Glutamatergic neuron (in vitro differentiated cells): ENCODE data around the gene LMF1. TPM values are rescaled to one million over a fixed set of nuclear protein-coding genes. Genes with fewer than 3 reads are reported as not detected.
"Not testable (repeated sequence)": the region's sequence is repeated elsewhere in the genome, so short reads cannot be mapped to it uniquely, and the experiment has no call there.

Experiments
- DNase-seq: peaks from one replicate; pipeline ENCODE4 v3.0.0; 2022
- H3K27ac Mint-ChIP-seq: one replicate; pipeline ENCODE4 v1.8.0; 2020; ENCODE audit warnings: mild to moderate bottlenecking, mixed read lengths, inconsistent platforms; ENCODE audit not compliant: unreplicated experiment
- H3K27me3 Mint-ChIP-seq: one replicate; pipeline ENCODE4 v1.8.0; 2020; ENCODE audit warnings: mild to moderate bottlenecking, moderate library complexity, mixed read lengths, inconsistent platforms; ENCODE audit not compliant: unreplicated experiment
- H3K36me3 Mint-ChIP-seq: one replicate; pipeline ENCODE4 v1.8.0; 2020; ENCODE audit warnings: mild to moderate bottlenecking, mixed read lengths, inconsistent platforms; ENCODE audit not compliant: unreplicated experiment
- H3K4me1 Mint-ChIP-seq: one replicate; pipeline ENCODE4 v1.8.0; 2020; ENCODE audit warnings: mild to moderate bottlenecking, low read depth, mixed read lengths, inconsistent platforms; ENCODE audit not compliant: unreplicated experiment
- H3K4me3 Mint-ChIP-seq: one replicate; pipeline ENCODE4 v1.8.0; 2020; ENCODE audit warnings: mild to moderate bottlenecking, mixed read lengths, inconsistent platforms; ENCODE audit not compliant: unreplicated experiment
- H3K9me3 Mint-ChIP-seq: one replicate; pipeline ENCODE4 v1.8.0; 2020; ENCODE audit warnings: mild to moderate bottlenecking, moderate library complexity, mixed read lengths, inconsistent platforms; ENCODE audit not compliant: unreplicated experiment
- CTCF ChIP-seq: fragments of 200-600 bp; sonication (generic); IDR thresholded peaks from one replicate; pipeline ENCODE4 v1.5.0; 2021; ENCODE audit not compliant: partially characterized antibody, unreplicated experiment
- total RNA-seq: library from RNA; stranded (reverse); fragmentation: NEBNext Ultra II Directional; extraction: Animal tissue kit (Norgen Biotek cat#: 25700); gene quantifications from one replicate; pipeline ENCODE4 v1.2.1, GENCODE V29; 2021; ENCODE audit not compliant: unreplicated experiment

Gene LMF1
- total RNA-seq, 1 donor from 2014 or later, result 17.4 TPM

GRCh38 chr16:821751-822150, 149.0 kb downstream of the LMF1 start:
- peaks cover 11% of the 10 kb centered on the region for H3K9me3 Mint-ChIP-seq
- H3K4me1 Mint-ChIP-seq, result peaks cover 4% of the 10 kb centered on the region
- no peak overlapping the region for H3K27ac Mint-ChIP-seq
- DNase-seq, result no peak
- H3K4me3 Mint-ChIP-seq, result no peak overlapping the region
- H3K27me3 Mint-ChIP-seq, result peaks cover 4% of the 10 kb centered on the region
- no peak for TF ChIP-seq CTCF
- no peaks in the 10 kb centered on the region for H3K36me3 Mint-ChIP-seq

- no peak for DNase-seq
- Mint-ChIP-seq H3K36me3 (no peaks in the 10 kb centered on the region), H3K9me3 (peaks cover 10% of the 10 kb centered on the region), H3K4me1 (peaks cover 3% of the 10 kb centered on the region), H3K4me3 (no peak overlapping the region), H3K27me3 (peaks cover 4% of the 10 kb centered on the region), H3K27ac (no peak overlapping the region)
- no peak for TF ChIP-seq CTCF
Observed at GRCh38 chr16:820748-821147, 150.0 kb downstream of the LMF1 start.

- H3K4me1 Mint-ChIP-seq, H3K27ac Mint-ChIP-seq, DNase-seq, H3K9me3 Mint-ChIP-seq, H3K27me3 Mint-ChIP-seq, H3K36me3 Mint-ChIP-seq, H3K4me3 Mint-ChIP-seq: not testable (repeated sequence)
Observed at GRCh38 chr16:820044-820408, 150.8 kb downstream of the LMF1 start.

GRCh38 chr16:819336-820043, 151.3 kb downstream of the LMF1 start:
- no peak for TF ChIP-seq CTCF
- no peak for DNase-seq
- H3K9me3 Mint-ChIP-seq, result peaks cover 7% of the 10 kb centered on the region
- H3K36me3 Mint-ChIP-seq, result no peaks in the 10 kb centered on the region
- H3K4me1 Mint-ChIP-seq, result no peaks in the 10 kb centered on the region
- no peak overlapping the region for H3K4me3 Mint-ChIP-seq
- peaks cover 4% of the 10 kb centered on the region for H3K27me3 Mint-ChIP-seq
- H3K27ac Mint-ChIP-seq, result no peak overlapping the region

- no peak for TF ChIP-seq CTCF
- no peak overlapping the region for H3K4me3 Mint-ChIP-seq
- H3K27me3 Mint-ChIP-seq, result peaks cover 7% of the 10 kb centered on the region
- no peak for DNase-seq
- peaks cover 6% of the 10 kb centered on the region for H3K9me3 Mint-ChIP-seq
- H3K4me1 Mint-ChIP-seq, result peaks cover 2% of the 10 kb centered on the region
- no peak overlapping the region for H3K27ac Mint-ChIP-seq
- no peaks in the 10 kb centered on the region for H3K36me3 Mint-ChIP-seq
Observed at GRCh38 chr16:818592-818991, 152.2 kb downstream of the LMF1 start.
